ENCODE measurements around the gene PPP1R26. TPM values are rescaled to one million over a fixed set of nuclear protein-coding genes. Genes with fewer than 3 reads are reported as not detected.

The PPP1R26 gene
- total and polyA plus RNA-seq, 5 donors from 2014 or later, result 0.05 to 2.5 (median 0.35) TPM; not detected in 1

GRCh38 chr9:135520916-135521607 is 41.5 kb downstream of the PPP1R26 start, which contains the start of gene LCN1:
TSS of gene LCN1 (plus strand) at chr9:135521440. CDS start at chr9:135521498, 58 bp downstream.
- Mint-ChIP-seq H3K4me3 (no peak within 1 kb of the TSS), H3K36me3 (no peaks in the 10 kb centered on the region), H3K9me3 (no peaks in the 10 kb centered on the region), H3K27ac (no peak within 1 kb of the TSS), H3K27me3 (no peaks in the 10 kb centered on the region), H3K4me1 (peaks cover 0 to 5% (median 1%) of the 10 kb centered on the region in 4 donors)
- Histone ChIP-seq H3K9me3 (ENCODE audit: control insufficient read depth in 2 of 2, low read length in 2 of 2) (no peaks in the 10 kb centered on the region), H3K27ac (ENCODE audit: insufficient read depth, low read length, poor library complexity, severe bottlenecking) (no peak within 1 kb of the TSS), H3K4me1 (ENCODE audit: control insufficient read depth, insufficient read depth, low read length, poor library complexity, severe bottlenecking) (no peaks in the 10 kb centered on the region), H3K36me3 (ENCODE audit: control insufficient read depth, insufficient read depth, low read length) (no peaks in the 10 kb centered on the region), H3K27me3 (ENCODE audit: control insufficient read depth, insufficient read depth, low read length) (no peaks in the 10 kb centered on the region), H3K4me3 (ENCODE audit: low read depth, low read length) (no peak within 1 kb of the TSS)
- ATAC-seq (ENCODE audit: low read depth in 2 of 2), result no peak
- DNase-seq, result no peak

GRCh38 chr9:135521608-135522095 is 42.1 kb downstream of the PPP1R26 start:
- H3K4me3 Mint-ChIP-seq, result no peak overlapping the region
- H3K4me3 ChIP-seq (ENCODE audit: low read depth, low read length), result no peak overlapping the region
- no peak overlapping the region for H3K27ac Mint-ChIP-seq
- peaks cover 0 to 5% (median 0%) of the 10 kb centered on the region in 4 donors for H3K4me1 Mint-ChIP-seq
- no peak for DNase-seq
- H3K36me3 Mint-ChIP-seq, result no peaks in the 10 kb centered on the region
- H3K4me1 ChIP-seq (ENCODE audit: control insufficient read depth, insufficient read depth, low read length, poor library complexity, severe bottlenecking), result no peaks in the 10 kb centered on the region
- H3K36me3 ChIP-seq (ENCODE audit: control insufficient read depth, insufficient read depth, low read length), result no peaks in the 10 kb centered on the region
- H3K9me3 Mint-ChIP-seq, result no peaks in the 10 kb centered on the region
- ATAC-seq (ENCODE audit: low read depth in 2 of 2), result no peak
- no peaks in the 10 kb centered on the region for H3K9me3 ChIP-seq (ENCODE audit: control insufficient read depth in 2 of 2, low read length in 2 of 2)
- no peaks in the 10 kb centered on the region for H3K27me3 Mint-ChIP-seq
- no peaks in the 10 kb centered on the region for H3K27me3 ChIP-seq (ENCODE audit: control insufficient read depth, insufficient read depth, low read length)
- H3K27ac ChIP-seq (ENCODE audit: insufficient read depth, low read length, poor library complexity, severe bottlenecking), result no peak overlapping the region

GRCh38 chr9:135522137-135522877 is 42.7 kb downstream of the PPP1R26 start:
- ATAC-seq (ENCODE audit: low read depth in 2 of 2) (no peak), DNase-seq (no peak)
- no peaks in the 10 kb centered on the region for H3K36me3 Mint-ChIP-seq
- Histone ChIP-seq H3K27me3 (ENCODE audit: control insufficient read depth, insufficient read depth, low read length) (no peaks in the 10 kb centered on the region), H3K9me3 (ENCODE audit: control insufficient read depth in 2 of 2, low read length in 2 of 2) (no peaks in the 10 kb centered on the region), H3K27ac (ENCODE audit: insufficient read depth, low read length, poor library complexity, severe bottlenecking) (no peak overlapping the region), H3K4me3 (ENCODE audit: low read depth, low read length) (no peak overlapping the region), H3K36me3 (ENCODE audit: control insufficient read depth, insufficient read depth, low read length) (no peaks in the 10 kb centered on the region), H3K4me1 (ENCODE audit: control insufficient read depth, insufficient read depth, low read length, poor library complexity, severe bottlenecking) (no peaks in the 10 kb centered on the region)
- H3K27ac Mint-ChIP-seq, result no peak overlapping the region
- no peaks in the 10 kb centered on the region for H3K27me3 Mint-ChIP-seq
- H3K4me1 Mint-ChIP-seq, result peaks cover 0 to 5% (median 0%) of the 10 kb centered on the region in 4 donors
- H3K4me3 Mint-ChIP-seq, result no peak overlapping the region
- no peaks in the 10 kb centered on the region for H3K9me3 Mint-ChIP-seq

- ATAC-seq (ENCODE audit: low read depth in 2 of 2) (no peak), DNase-seq (no peak)
- Mint-ChIP-seq H3K9me3 (no peaks in the 10 kb centered on the region), H3K27ac (no peak overlapping the region), H3K4me1 (peaks cover 0 to 5% (median 0%) of the 10 kb centered on the region in 4 donors), H3K36me3 (no peaks in the 10 kb centered on the region), H3K27me3 (no peaks in the 10 kb centered on the region), H3K4me3 (no peak overlapping the region)
- no peaks in the 10 kb centered on the region for H3K9me3 ChIP-seq (ENCODE audit: control insufficient read depth in 2 of 2, low read length in 2 of 2)
- no peaks in the 10 kb centered on the region for H3K36me3 ChIP-seq (ENCODE audit: control insufficient read depth, insufficient read depth, low read length)
- H3K4me1 ChIP-seq (ENCODE audit: control insufficient read depth, insufficient read depth, low read length, poor library complexity, severe bottlenecking), result no peaks in the 10 kb centered on the region
- no peaks in the 10 kb centered on the region for H3K27me3 ChIP-seq (ENCODE audit: control insufficient read depth, insufficient read depth, low read length)
- no peak overlapping the region for H3K27ac ChIP-seq (ENCODE audit: insufficient read depth, low read length, poor library complexity, severe bottlenecking)
- no peak overlapping the region for H3K4me3 ChIP-seq (ENCODE audit: low read depth, low read length)
Measured at GRCh38 chr9:135522931-135523330, 43.3 kb downstream of the PPP1R26 start.

DNA sequence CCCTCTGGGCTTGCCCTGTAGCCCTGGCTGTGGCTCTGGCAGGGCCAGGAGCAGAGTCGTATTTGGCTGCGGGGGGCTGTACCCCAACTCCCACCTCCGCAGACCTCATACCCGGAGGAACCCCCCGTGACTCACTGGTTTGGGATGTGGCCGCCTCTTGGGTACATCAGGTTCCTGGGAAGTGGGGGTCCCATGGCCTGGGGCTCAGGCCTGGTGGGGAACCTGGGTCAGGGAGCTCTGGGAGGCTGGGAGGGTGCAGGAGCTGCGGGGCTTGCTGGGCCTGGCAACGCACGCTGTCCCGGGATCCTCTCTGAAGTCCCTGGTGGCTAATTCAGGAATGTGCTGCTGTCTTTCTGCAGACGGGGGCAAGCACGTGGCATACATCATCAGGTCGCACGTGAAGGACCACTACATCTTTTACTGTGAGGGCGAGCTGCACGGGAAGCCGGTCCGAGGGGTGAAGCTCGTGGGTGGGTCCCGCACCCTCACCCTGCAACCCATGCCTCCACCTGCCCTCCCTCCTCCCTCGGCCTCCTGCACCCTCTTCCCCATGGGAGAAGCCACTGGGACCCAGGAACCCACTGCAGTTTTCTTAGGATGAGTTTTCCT is 44.0 kb downstream of the PPP1R26 start:
- Mint-ChIP-seq H3K27me3 (no peaks in the 10 kb centered on the region), H3K4me1 (peaks cover 0 to 5% (median 0%) of the 10 kb centered on the region in 4 donors), H3K4me3 (no peak overlapping the region), H3K9me3 (no peaks in the 10 kb centered on the region), H3K27ac (no peak overlapping the region), H3K36me3 (no peaks in the 10 kb centered on the region)
- no peak overlapping the region for H3K4me3 ChIP-seq (ENCODE audit: low read depth, low read length)
- H3K4me1 ChIP-seq (ENCODE audit: control insufficient read depth, insufficient read depth, low read length, poor library complexity, severe bottlenecking), result no peaks in the 10 kb centered on the region
- H3K27me3 ChIP-seq (ENCODE audit: control insufficient read depth, insufficient read depth, low read length), result no peaks in the 10 kb centered on the region
- no peak for ATAC-seq (ENCODE audit: low read depth in 2 of 2)
- no peaks in the 10 kb centered on the region for H3K36me3 ChIP-seq (ENCODE audit: control insufficient read depth, insufficient read depth, low read length)
- no peaks in the 10 kb centered on the region for H3K9me3 ChIP-seq (ENCODE audit: control insufficient read depth in 2 of 2, low read length in 2 of 2)
- no peak for DNase-seq
- no peak overlapping the region for H3K27ac ChIP-seq (ENCODE audit: insufficient read depth, low read length, poor library complexity, severe bottlenecking)

DNA sequence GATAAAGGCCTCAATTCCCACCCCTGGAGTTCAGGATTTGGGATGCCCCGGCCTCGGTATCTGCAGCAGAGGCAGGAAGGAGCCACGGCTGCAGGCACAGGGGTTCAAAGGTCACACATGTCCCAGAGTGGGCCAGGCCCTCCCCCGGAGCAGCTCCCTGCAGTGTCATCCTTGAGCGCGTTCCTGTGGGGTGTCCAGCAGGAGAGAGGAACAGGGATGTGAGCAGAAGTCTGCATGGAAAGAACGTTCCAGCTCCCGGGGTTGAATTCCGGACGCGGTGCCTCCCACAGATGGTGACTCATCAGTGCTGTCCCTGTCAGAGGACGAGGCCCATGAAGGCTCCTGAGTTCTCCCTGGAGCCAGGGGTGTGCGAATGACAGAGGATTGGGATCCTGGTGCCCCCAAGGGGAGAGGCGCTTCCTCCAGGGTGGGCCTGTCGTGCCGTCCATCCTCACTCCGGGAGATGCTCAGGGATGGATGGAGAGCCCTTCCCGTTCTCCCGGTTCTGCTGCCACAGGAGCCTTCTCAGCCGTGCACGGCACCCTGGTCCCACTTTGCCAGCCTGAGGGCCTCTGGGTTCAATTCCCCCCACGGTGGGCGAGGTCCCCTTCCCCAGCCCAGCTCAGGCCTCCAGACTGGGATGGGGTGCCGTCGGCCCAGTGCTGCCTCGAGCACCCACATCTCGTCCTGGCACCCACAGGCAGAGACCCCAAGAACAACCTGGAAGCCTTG is 44.7 kb downstream of the PPP1R26 start:
- DNase-seq, result no peak
- Mint-ChIP-seq H3K4me3 (no peak overlapping the region), H3K9me3 (peaks cover 0 to 1% (median 0%) of the 10 kb centered on the region in 7 donors), H3K4me1 (peaks cover 0 to 5% (median 0%) of the 10 kb centered on the region in 4 donors), H3K36me3 (no peaks in the 10 kb centered on the region), H3K27ac (no peak overlapping the region), H3K27me3 (no peaks in the 10 kb centered on the region)
- Histone ChIP-seq H3K27me3 (ENCODE audit: control insufficient read depth, insufficient read depth, low read length) (no peaks in the 10 kb centered on the region), H3K4me3 (ENCODE audit: low read depth, low read length) (no peak overlapping the region), H3K4me1 (ENCODE audit: control insufficient read depth, insufficient read depth, low read length, poor library complexity, severe bottlenecking) (no peaks in the 10 kb centered on the region), H3K36me3 (ENCODE audit: control insufficient read depth, insufficient read depth, low read length) (no peaks in the 10 kb centered on the region), H3K9me3 (ENCODE audit: control insufficient read depth in 2 of 2, low read length in 2 of 2) (no peaks in the 10 kb centered on the region), H3K27ac (ENCODE audit: insufficient read depth, low read length, poor library complexity, severe bottlenecking) (no peak overlapping the region)
- no peak for ATAC-seq (ENCODE audit: low read depth in 2 of 2)

- Mint-ChIP-seq H3K36me3 (no peaks in the 10 kb centered on the region), H3K9me3 (peaks cover 0 to 1% (median 0%) of the 10 kb centered on the region in 7 donors), H3K4me3 (no peak overlapping the region), H3K27me3 (peaks cover 5% of the 10 kb centered on the region), H3K4me1 (no peaks in the 10 kb centered on the region), H3K27ac (no peak overlapping the region)
- no peaks in the 10 kb centered on the region for H3K27me3 ChIP-seq (ENCODE audit: control insufficient read depth, insufficient read depth, low read length)
- no peaks in the 10 kb centered on the region for H3K9me3 ChIP-seq (ENCODE audit: control insufficient read depth in 2 of 2, low read length in 2 of 2)
- no peaks in the 10 kb centered on the region for H3K36me3 ChIP-seq (ENCODE audit: control insufficient read depth, insufficient read depth, low read length)
- no peak overlapping the region for H3K4me3 ChIP-seq (ENCODE audit: low read depth, low read length)
- no peak for ATAC-seq (ENCODE audit: low read depth in 2 of 2)
- no peak overlapping the region for H3K27ac ChIP-seq (ENCODE audit: insufficient read depth, low read length, poor library complexity, severe bottlenecking)
- no peaks in the 10 kb centered on the region for H3K4me1 ChIP-seq (ENCODE audit: control insufficient read depth, insufficient read depth, low read length, poor library complexity, severe bottlenecking)
- DNase-seq, result no peak
Measured at GRCh38 chr9:135525241-135526088, 45.9 kb downstream of the PPP1R26 start.

Measured in CD4-positive, CD25-positive, alpha-beta regulatory T cell (primary cell).